ENCODE results near the gene GFOD1. TPM values are rescaled to one million over a fixed set of nuclear protein-coding genes. Genes with fewer than 3 reads are reported as not detected.
"Not testable (repeated sequence)": the region's sequence is repeated elsewhere in the genome, so short reads cannot be mapped to it uniquely, and the experiment has no call there.

Gene GFOD1
- polyA plus RNA-seq, 1 donor from 2014 or later = 7.0 TPM

DNA sequence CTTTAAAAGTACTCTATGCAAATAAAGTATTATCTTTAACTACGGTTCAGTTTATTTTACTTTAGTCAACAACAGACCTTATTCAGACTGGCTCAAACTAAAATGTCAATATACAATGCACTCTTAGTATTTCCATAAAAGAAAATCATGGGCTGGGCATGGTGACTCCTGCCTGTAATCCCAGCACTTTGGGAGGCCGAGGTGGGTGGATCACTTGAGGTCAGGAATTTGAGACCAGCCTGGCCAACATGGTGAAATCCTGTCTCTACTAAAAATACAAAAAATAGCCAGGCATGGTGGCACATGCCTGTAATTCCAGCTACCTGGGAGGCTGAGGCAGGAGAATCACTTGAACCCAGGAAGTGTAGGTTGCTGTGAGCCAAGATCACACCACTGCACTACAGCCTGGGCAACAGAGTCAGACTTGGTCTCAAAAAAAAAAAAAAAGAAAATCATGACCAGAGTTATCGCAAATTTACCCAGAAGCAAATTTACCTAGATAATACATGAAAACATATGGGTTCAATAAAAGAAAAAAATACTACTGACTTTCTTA is 161.3 kb downstream of the GFOD1 start:
- H3K4me3 ChIP-seq (ENCODE audit: low read length) = peak overlapping the region; percentile 74
- not testable (repeated sequence) for H2AFZ ChIP-seq (ENCODE audit: low read depth, low read length); H3K4me2 ChIP-seq (ENCODE audit: low read length); H4K20me1 ChIP-seq (ENCODE audit: insufficient read depth); H3K27me3 ChIP-seq (ENCODE audit: insufficient read depth, low read depth, low read length); H3K27ac ChIP-seq (ENCODE audit: low read length); H3K9ac ChIP-seq (ENCODE audit: low read length); H3F3A ChIP-seq (ENCODE audit: insufficient read depth, low read length, poor library complexity, severe bottlenecking); H3K9me3 ChIP-seq (ENCODE audit: low read length); H3K9me2 ChIP-seq (ENCODE audit: insufficient read depth, low read length); H3K36me3 ChIP-seq (ENCODE audit: insufficient read depth, low read length)
- peaks cover 14% of the 10 kb centered on the region for H3K79me2 ChIP-seq (replicated peaks; ENCODE audit: insufficient read depth, low read length)

DNA sequence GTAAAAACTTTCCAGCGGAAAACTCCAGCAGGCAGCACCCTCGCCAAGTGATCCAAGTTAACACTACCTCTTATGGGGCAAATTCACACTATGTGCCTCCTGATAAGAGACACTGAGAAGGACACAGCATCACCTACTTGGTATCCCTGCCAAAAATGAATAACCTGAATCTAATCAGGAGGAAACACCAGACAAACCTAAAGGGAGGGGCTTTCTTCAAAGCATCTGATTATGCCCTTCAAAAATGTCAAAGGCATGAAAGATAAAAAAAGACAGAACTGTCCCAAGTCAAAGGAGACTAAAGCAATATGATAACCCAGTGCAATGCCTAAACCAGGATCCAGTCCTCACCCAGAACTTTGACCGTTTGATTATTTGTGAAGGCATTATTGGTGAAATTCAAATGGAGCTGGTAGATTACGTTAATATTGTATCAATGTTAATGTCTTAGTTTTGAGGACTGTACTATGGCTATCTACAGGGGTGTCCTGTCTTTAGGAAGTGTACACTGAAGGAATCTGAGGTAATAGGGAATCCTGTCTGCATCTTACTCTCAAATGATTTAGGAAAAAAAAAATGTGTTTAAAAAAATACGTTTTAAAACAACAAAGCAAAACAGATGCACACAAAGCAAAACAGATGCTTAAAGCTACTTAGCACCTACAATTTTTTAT is 167.4 kb downstream of the GFOD1 start:
- H2AFZ ChIP-seq (ENCODE audit: low read depth, low read length) = no peak overlapping the region
- H3K9me2 ChIP-seq (ENCODE audit: insufficient read depth, low read length) = no peaks in the 10 kb centered on the region
- H3K4me3 ChIP-seq (ENCODE audit: low read length) = no peak overlapping the region
- no peaks in the 10 kb centered on the region for H3K9me3 ChIP-seq (ENCODE audit: low read length)
- no peaks in the 10 kb centered on the region for H4K20me1 ChIP-seq (ENCODE audit: insufficient read depth)
- H3K27ac ChIP-seq (ENCODE audit: low read length) = no peak overlapping the region
- no peaks in the 10 kb centered on the region for H3K79me2 ChIP-seq (replicated peaks; ENCODE audit: insufficient read depth, low read length)
- no peak overlapping the region for H3K9ac ChIP-seq (ENCODE audit: low read length)
- no peaks in the 10 kb centered on the region for H3F3A ChIP-seq (ENCODE audit: insufficient read depth, low read length, poor library complexity, severe bottlenecking)
- TF ChIP-seq RAD21 (conservative IDR thresholded peaks at IDR 0.05) (no peak), SMC3 (conservative IDR thresholded peaks at IDR 0.05; ENCODE audit: poor library complexity) (no peak), TAF1 (IDR thresholded peaks at IDR 0.05; ENCODE audit: low read depth) (no peak), EP300 (conservative IDR thresholded peaks at IDR 0.05; ENCODE audit: poor library complexity, severe bottlenecking) (no peak), POLR2AphosphoS5 (IDR thresholded peaks at IDR 0.05) (no peak), EZH2 (IDR thresholded peaks at IDR 0.05; ENCODE audit: borderline replicate concordance, insufficient read depth, low read length, poor library complexity, severe bottlenecking) (no peak), MXI1 (conservative IDR thresholded peaks at IDR 0.05; ENCODE audit: poor library complexity, severe bottlenecking) (no peak)
- TF ChIP-seq, protein P1, sequence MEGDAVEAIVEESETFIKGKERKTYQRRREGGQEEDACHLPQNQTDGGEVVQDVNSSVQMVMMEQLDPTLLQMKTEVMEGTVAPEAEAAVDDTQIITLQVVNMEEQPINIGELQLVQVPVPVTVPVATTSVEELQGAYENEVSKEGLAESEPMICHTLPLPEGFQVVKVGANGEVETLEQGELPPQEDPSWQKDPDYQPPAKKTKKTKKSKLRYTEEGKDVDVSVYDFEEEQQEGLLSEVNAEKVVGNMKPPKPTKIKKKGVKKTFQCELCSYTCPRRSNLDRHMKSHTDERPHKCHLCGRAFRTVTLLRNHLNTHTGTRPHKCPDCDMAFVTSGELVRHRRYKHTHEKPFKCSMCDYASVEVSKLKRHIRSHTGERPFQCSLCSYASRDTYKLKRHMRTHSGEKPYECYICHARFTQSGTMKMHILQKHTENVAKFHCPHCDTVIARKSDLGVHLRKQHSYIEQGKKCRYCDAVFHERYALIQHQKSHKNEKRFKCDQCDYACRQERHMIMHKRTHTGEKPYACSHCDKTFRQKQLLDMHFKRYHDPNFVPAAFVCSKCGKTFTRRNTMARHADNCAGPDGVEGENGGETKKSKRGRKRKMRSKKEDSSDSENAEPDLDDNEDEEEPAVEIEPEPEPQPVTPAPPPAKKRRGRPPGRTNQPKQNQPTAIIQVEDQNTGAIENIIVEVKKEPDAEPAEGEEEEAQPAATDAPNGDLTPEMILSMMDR (IDR thresholded peaks at IDR 0.05; ENCODE audit: poor library complexity, severe bottlenecking) = no peak
- TF ChIP-seq, protein P2, sequence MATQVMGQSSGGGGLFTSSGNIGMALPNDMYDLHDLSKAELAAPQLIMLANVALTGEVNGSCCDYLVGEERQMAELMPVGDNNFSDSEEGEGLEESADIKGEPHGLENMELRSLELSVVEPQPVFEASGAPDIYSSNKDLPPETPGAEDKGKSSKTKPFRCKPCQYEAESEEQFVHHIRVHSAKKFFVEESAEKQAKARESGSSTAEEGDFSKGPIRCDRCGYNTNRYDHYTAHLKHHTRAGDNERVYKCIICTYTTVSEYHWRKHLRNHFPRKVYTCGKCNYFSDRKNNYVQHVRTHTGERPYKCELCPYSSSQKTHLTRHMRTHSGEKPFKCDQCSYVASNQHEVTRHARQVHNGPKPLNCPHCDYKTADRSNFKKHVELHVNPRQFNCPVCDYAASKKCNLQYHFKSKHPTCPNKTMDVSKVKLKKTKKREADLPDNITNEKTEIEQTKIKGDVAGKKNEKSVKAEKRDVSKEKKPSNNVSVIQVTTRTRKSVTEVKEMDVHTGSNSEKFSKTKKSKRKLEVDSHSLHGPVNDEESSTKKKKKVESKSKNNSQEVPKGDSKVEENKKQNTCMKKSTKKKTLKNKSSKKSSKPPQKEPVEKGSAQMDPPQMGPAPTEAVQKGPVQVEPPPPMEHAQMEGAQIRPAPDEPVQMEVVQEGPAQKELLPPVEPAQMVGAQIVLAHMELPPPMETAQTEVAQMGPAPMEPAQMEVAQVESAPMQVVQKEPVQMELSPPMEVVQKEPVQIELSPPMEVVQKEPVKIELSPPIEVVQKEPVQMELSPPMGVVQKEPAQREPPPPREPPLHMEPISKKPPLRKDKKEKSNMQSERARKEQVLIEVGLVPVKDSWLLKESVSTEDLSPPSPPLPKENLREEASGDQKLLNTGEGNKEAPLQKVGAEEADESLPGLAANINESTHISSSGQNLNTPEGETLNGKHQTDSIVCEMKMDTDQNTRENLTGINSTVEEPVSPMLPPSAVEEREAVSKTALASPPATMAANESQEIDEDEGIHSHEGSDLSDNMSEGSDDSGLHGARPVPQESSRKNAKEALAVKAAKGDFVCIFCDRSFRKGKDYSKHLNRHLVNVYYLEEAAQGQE (IDR thresholded peaks at IDR 0.05; ENCODE audit: borderline replicate concordance) = no peak
- H3K36me3 ChIP-seq (ENCODE audit: insufficient read depth, low read length) = peaks cover 20% of the 10 kb centered on the region
- H3K4me2 ChIP-seq (ENCODE audit: low read length) = no peak overlapping the region
- no peaks in the 10 kb centered on the region for H3K27me3 ChIP-seq (ENCODE audit: insufficient read depth, low read depth, low read length)
